ENCODE data around the gene TRPC4AP. TPM values are rescaled to one million over a fixed set of nuclear protein-coding genes. Genes with fewer than 3 reads are reported as not detected.

The TRPC4AP gene
- total RNA-seq, 3 donors from 2014 or later (not counting 1 experiment from before 2014, with no cell fraction given): 72.3 to 79.0 (median 74.4) TPM

- TF ChIP-seq, protein P1, sequence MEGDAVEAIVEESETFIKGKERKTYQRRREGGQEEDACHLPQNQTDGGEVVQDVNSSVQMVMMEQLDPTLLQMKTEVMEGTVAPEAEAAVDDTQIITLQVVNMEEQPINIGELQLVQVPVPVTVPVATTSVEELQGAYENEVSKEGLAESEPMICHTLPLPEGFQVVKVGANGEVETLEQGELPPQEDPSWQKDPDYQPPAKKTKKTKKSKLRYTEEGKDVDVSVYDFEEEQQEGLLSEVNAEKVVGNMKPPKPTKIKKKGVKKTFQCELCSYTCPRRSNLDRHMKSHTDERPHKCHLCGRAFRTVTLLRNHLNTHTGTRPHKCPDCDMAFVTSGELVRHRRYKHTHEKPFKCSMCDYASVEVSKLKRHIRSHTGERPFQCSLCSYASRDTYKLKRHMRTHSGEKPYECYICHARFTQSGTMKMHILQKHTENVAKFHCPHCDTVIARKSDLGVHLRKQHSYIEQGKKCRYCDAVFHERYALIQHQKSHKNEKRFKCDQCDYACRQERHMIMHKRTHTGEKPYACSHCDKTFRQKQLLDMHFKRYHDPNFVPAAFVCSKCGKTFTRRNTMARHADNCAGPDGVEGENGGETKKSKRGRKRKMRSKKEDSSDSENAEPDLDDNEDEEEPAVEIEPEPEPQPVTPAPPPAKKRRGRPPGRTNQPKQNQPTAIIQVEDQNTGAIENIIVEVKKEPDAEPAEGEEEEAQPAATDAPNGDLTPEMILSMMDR (IDR thresholded peaks at IDR 0.05): no peak
- peaks cover 0 to 16% of the 10 kb centered on the region in 2 donors for H3K4me1 Mint-ChIP-seq
- H3K27me3 Mint-ChIP-seq (ENCODE audit: low read depth in 2 of 2): no peaks in the 10 kb centered on the region
- H3K27ac Mint-ChIP-seq: no peak overlapping the region
- Histone ChIP-seq H3K9me3 (ENCODE audit: control insufficient read depth, insufficient read depth, low read length) (no peaks in the 10 kb centered on the region), H3K4me1 (ENCODE audit: control insufficient read depth, insufficient read depth, low read length) (no peaks in the 10 kb centered on the region), H3K36me3 (ENCODE audit: control insufficient read depth, insufficient read depth, low read length) (peaks cover 70% of the 10 kb centered on the region), H3K27ac (ENCODE audit: low read length) (no peak overlapping the region), H3K27me3 (ENCODE audit: control insufficient read depth, insufficient read depth, low read length) (no peaks in the 10 kb centered on the region), H3K4me3 (ENCODE audit: low read length) (no peak overlapping the region)
- H3K9me3 Mint-ChIP-seq: no peaks in the 10 kb centered on the region
- no peak for DNase-seq
- peaks cover 9% of the 10 kb centered on the region for H3K36me3 Mint-ChIP-seq
- WGBS (ENCODE audit: insufficient coverage): 86% methylated on average over 5 of the region's 5 CpGs
- ATAC-seq: no peak
- intact Hi-C loops (cut with micrococcal nuclease): no loop called here
- H3K4me3 Mint-ChIP-seq: no peak overlapping the region
Measured at GRCh38 chr20:35014537-35014936, 78.1 kb downstream of the TRPC4AP start.

DNA sequence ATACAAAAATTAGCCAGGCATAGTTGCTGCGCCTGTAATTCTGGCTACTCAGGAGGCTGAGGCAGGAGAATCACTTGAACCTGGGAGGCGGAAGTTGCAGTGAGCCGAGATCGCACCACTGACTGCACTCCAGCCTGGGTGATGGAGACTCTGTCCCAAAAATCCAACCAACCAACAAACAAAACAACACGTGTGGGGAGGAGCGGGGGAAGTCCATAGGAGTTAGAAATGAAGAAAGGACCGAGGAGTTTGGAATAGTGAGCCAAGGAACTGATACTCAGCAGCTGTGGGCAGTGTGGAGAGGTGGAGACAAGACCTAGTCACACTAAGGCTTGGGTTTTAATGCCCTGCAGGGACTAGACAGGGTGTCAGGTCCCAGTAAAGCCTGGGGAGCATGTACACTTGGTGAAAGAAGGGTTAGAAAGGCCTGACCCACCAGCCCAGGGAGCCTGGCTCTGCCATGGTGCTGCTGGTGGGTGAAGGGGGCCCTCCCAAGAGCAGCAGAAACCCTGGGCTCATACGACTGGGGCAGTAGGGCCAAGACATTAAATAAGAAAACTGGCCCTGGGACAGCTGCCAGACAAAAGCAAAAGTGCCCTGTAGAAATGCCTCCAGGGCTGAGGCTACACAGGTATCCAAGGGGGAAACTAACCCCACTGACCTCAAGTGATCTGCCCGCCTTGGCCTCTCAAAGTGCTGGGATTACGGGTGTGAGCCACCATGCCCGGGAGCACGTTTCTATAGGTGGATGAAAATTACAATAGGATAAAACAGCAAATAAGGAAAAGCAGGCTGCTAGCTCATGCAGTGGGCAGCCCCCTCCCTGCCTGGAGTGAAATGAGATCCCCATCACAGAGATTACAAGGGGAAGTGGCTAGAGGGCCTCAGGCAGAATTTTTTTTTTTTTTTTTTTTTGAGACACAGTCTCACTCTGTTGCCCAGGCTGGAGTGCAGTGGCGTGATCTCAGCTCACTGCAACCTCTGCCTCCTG, 78.9 kb downstream of the TRPC4AP start:
- intact Hi-C loops (cut with micrococcal nuclease): no loop called here
- H3K9me3 Mint-ChIP-seq: no peaks in the 10 kb centered on the region
- no peak overlapping the region for H3K4me3 ChIP-seq (ENCODE audit: low read length)
- H3K27me3 ChIP-seq (ENCODE audit: control insufficient read depth, insufficient read depth, low read length): no peaks in the 10 kb centered on the region
- H3K9me3 ChIP-seq (ENCODE audit: control insufficient read depth, insufficient read depth, low read length): no peaks in the 10 kb centered on the region
- H3K27ac Mint-ChIP-seq: peak overlapping the region in 1 of 2 donors; percentile 43
- WGBS (ENCODE audit: insufficient coverage): 97% methylated on average over 10 of the region's 13 CpGs
- peak in 1 of 2 donors; percentile 7 for DNase-seq
- peak in 1 of 3 donors; percentile 48 for ATAC-seq
- TF ChIP-seq, protein P1 (IDR thresholded peaks at IDR 0.05): no peak
- no peaks in the 10 kb centered on the region for H3K27me3 Mint-ChIP-seq (ENCODE audit: low read depth in 2 of 2)
- H3K36me3 Mint-ChIP-seq: peaks cover 17% of the 10 kb centered on the region
- peaks cover 0 to 16% of the 10 kb centered on the region in 2 donors for H3K4me1 Mint-ChIP-seq
- H3K36me3 ChIP-seq (ENCODE audit: control insufficient read depth, insufficient read depth, low read length): peaks cover 72% of the 10 kb centered on the region
- H3K4me1 ChIP-seq (ENCODE audit: control insufficient read depth, insufficient read depth, low read length): no peaks in the 10 kb centered on the region
- no peak overlapping the region for H3K4me3 Mint-ChIP-seq
- H3K27ac ChIP-seq (ENCODE audit: low read length): no peak overlapping the region

DNA sequence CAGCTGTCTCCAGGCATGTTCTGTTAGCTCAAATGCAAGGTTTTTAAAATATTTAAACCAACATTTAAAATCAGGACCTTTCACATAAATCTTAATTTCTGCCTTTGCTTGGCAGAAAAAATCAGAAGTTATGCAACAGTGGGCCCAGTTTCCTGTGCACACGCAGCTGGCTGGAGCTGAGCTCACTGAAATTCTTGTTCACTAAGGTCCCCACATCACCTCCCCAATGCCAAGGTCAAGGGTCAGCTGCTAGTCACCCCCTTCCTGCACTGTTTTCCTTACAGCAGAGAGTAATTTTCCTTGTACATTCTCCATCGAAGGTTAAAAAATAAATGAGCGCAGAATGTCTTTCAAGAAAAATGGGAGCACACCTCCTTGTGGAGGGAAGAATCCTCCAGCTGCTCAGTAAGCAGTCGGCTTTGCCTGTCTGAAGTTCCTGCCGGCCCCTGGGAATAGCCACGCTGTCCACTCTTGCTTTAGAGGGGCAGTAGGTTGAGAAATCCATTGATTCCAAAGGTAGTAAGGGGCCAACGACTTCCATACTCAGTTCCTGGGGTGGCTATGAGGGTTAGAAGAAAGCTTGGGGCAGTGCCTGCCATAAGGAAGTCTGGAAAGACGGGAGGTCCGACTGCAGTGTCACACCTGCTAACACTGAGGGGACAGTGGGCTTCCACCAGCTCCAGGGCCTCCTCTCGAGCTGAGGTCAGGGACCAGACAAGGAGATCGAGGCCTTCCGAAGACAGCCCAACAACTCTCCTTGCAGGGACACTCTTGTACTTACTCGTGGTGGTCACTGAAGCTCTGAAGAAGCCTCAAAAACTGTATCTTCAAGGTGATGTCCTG, 80.2 kb downstream of the TRPC4AP start:
- no peaks in the 10 kb centered on the region for H3K9me3 Mint-ChIP-seq
- intact Hi-C loops (cut with micrococcal nuclease): no loop called here
- Histone ChIP-seq H3K27me3 (ENCODE audit: control insufficient read depth, insufficient read depth, low read length) (no peaks in the 10 kb centered on the region), H3K36me3 (ENCODE audit: control insufficient read depth, insufficient read depth, low read length) (peaks cover 77% of the 10 kb centered on the region), H3K27ac (ENCODE audit: low read length) (no peak overlapping the region), H3K9me3 (ENCODE audit: control insufficient read depth, insufficient read depth, low read length) (no peaks in the 10 kb centered on the region), H3K4me3 (ENCODE audit: low read length) (no peak overlapping the region), H3K4me1 (ENCODE audit: control insufficient read depth, insufficient read depth, low read length) (no peaks in the 10 kb centered on the region)
- peak overlapping the region; percentile 16 to 79 for H3K27ac Mint-ChIP-seq
- WGBS (ENCODE audit: insufficient coverage): 91% methylated on average over 13 of the region's 13 CpGs
- H3K4me3 Mint-ChIP-seq: no peak overlapping the region
- peaks cover 0 to 16% of the 10 kb centered on the region in 2 donors for H3K4me1 Mint-ChIP-seq
- DNase-seq (no peak), ATAC-seq (no peak)
- no peaks in the 10 kb centered on the region for H3K27me3 Mint-ChIP-seq (ENCODE audit: low read depth in 2 of 2)
- peaks cover 20% of the 10 kb centered on the region for H3K36me3 Mint-ChIP-seq
- TF ChIP-seq, protein P1 (IDR thresholded peaks at IDR 0.05): no peak
